GM21423 (cell line): ENCODE data around the gene TMC1.

Experiments used
- ATAC-seq: cut with Tn5 transposase; IDR thresholded peaks from one replicate; pipeline ENCODE4 v1.9.1; 2021; ENCODE audit warnings: mild to moderate bottlenecking, moderate library complexity; ENCODE audit not compliant: unreplicated experiment

Gene TMC1

DNA sequence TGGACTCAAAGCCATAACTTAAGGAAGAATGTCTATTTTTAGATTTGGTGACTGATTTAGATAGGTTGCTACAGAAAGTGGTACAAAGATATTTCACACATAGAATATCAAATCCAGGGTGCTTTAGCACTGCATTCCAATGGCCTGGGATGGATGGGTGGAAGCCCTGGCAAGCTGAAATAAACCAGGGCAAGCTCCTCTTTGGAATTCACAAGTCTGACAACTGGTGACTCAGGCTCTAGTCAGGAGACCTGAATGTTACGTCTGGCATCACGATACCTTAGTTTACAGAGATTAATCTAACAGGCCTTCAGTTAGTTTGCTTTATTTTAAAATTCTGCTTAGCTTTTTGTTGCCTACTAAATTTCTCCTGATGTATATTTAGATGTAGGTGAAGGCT is 144.0 kb downstream of the TMC1 start:
- no peak for ATAC-seq

DNA sequence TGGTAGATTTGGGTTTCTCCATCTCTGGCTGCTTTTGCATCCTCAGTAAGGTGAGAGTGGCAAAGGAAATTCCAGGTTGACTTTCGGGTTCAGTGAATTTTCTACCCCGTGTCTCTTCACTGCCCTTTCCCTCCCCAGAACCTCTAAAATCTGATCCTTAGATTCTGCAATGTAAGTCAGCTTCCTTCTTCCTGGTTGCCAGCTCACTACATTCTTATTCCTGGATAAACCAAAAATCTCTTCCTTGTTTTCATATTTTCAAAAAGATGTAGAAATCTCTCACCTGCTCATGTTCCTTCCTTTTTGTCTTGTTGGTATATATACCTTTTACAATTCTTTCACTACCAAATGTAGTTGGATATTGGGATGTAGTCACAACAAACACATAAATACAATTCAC is 145.8 kb downstream of the TMC1 start:
- no peak for ATAC-seq

- no peak for ATAC-seq
These were observed 153.6 kb downstream of the TMC1 start for GRCh38 chr9:72674961-72675360.

- no peak for ATAC-seq
These were observed 154.2 kb downstream of the TMC1 start for GRCh38 chr9:72675586-72675985.

DNA sequence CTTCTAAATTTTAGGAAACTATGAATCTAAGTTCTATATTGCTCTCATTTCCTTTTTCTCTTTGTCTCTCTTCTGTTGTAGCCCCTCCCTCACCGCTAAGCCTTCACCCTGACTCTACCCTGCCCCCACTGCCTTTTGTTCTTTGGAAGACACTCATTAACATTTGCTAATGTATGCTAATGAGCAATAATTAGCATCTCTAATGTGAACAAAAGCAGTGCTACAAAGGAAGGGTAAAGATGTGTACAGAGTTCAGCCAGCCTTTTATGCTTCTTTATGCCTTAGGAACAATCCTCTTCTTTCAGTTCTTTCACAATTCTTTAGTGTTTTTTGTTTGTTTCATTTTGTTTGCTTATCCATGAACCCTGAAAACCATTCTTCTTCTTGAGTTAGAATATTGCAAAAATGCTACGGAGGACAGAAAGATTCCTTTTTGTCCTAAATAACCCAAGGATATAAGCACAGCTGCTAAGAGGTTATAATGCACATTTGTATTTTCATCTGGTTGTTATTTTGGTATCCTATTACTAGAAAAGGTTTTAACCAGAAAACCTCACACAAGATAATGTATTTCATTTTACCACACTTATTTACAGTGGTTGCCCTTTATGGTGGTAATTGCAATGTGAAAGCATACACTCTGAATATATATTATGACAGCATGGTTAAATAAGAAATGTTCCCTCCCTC is 159.3 kb downstream of the TMC1 start:
- ATAC-seq: no peak

DNA sequence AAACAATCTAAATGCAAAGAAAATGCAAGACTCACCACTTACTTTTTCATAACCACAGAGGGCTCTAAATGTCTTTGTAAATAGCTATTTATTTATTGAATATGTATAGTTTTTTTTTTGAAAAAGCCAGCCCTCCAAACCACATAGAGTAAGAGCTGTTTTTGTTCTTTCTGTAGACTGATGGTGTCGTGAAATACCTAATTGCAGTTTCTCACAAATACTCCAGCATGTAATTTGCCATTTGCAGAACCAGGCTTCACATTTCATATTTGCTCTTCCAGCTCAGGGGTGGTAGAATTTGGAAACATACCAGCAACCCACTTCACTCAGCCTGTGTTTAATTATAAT is 159.8 kb downstream of the TMC1 start:
- no peak for ATAC-seq

DNA sequence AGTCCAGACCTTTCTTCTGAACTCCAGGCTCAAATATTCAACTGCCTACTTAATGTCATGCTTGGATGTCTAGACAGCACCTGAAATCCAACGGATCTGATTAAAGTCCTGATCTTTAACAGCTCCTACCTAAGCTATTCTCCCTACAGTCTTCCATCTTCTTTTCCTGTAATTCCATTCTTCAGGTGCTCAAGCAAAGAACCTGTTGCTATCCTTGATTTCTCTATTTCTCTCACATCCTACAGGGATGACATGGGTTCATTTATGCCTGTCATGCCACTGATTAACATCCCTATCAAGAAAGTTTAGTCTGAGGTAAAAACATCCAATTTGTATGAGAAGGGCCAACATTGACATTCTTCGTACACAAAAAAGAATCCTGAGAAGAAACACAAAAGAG is 163.2 kb downstream of the TMC1 start:
- ATAC-seq: no peak

DNA sequence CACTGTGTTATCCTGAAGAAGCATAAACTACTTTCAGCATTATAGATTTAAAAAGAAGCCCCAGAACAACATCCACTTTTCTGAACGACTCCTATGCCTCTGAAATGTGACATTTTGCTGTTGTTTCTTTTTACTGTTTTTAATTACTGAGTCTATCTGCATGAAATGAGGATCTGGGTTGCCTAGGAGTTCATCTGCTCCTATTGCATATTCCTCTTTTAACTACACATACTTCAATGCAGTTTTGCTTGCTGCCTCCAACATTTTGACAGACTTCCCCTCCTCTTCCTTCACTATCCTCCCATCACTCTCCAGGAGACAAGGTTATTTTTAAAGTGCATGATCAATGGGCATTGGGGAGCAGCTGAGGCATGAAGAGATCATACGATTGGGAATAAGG is 164.5 kb downstream of the TMC1 start:
- ATAC-seq: no peak

DNA sequence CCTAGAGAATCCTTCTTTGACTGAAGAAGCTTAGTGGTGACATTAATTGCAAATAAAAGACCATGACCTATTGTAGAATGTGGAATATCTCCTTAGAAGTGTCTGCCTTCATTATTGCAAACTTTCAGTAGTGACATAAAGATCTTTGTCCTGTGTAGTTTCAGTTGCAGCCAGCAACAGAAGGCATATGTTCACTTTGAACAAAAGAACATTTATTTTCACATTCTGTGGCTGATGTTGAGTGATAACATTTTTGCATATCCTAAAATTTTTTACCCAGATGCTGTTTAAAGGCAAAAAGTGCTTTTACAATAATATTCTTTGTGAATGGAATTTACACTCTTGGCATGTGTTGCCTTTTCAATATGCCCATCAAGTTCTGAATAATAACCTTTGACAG is 165.9 kb downstream of the TMC1 start:
- ATAC-seq: no peak

DNA sequence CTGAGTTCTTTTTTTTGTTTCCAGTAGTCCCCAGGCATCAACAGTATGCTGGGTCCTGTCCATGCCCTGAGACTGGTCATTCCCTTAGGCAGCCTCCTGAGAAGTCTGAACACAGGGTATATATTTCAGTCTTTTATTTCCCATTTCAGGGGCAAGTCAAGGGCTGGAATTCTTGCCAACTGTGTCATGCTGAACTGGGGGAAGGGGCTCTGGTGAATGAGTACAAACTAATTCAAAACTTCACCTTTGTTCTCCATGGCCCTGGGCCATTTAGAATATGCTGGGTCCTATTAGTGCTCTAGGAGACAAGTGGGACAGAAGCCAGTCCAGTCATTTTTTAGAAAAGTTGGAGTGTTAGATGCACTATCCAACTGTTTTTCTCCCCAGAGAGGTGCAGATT is 170.3 kb downstream of the TMC1 start:
- no peak for ATAC-seq

DNA sequence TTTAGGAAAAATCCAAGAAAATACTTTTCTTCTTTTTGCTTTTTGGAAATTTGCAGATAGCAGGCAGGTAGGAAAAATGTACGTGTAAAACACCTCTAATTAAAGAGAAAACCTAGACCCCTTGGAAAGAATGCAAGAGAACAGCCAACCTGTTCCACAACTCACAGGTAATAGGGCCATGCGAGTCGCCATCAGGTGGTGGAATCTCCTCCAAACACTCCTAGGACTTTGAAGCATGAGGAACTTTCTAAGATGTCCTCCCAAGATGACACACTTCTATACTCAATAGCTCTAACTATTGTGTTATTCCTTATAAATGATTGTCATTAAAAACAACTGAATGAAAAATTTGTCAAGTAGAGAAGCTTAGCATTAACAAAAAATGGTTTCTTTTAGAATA is 174.0 kb downstream of the TMC1 start:
- no peak for ATAC-seq

- no peak for ATAC-seq
These were observed 175.1 kb downstream of the TMC1 start for GRCh38 chr9:72696511-72696910.

GRCh38 chr9:72701510-72701909 is 180.1 kb downstream of the TMC1 start:
- ATAC-seq: no peak

- ATAC-seq: no peak
These were observed 182.2 kb downstream of the TMC1 start for GRCh38 chr9:72703574-72703973.

- ATAC-seq: no peak
These were observed 183.4 kb downstream of the TMC1 start for GRCh38 chr9:72704688-72705375.

GRCh38 chr9:72718503-72718902 is 197.1 kb downstream of the TMC1 start:
- no peak for ATAC-seq

DNA sequence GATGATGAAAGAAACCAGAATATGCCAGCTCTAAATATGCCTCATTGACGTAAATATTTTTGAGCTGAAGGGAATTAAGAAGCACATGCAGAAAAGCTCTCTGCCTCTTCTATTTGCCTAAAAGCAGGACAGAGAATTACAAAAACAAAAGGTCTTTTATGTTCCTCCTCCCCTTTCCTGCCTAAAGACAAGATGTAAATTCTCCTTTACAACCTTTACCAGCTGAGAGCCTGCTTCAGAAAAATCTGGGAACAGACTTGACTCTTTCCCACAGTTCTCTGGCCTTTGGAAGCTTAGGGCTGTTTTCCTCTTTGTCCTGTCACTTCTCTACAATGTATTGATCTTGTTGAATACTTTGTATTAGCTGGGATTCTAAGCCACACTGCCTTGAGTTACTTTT is 199.7 kb downstream of the TMC1 start:
- ATAC-seq: no peak

- no peak for ATAC-seq
These were observed 205.5 kb downstream of the TMC1 start for GRCh38 chr9:72726947-72727346.

DNA sequence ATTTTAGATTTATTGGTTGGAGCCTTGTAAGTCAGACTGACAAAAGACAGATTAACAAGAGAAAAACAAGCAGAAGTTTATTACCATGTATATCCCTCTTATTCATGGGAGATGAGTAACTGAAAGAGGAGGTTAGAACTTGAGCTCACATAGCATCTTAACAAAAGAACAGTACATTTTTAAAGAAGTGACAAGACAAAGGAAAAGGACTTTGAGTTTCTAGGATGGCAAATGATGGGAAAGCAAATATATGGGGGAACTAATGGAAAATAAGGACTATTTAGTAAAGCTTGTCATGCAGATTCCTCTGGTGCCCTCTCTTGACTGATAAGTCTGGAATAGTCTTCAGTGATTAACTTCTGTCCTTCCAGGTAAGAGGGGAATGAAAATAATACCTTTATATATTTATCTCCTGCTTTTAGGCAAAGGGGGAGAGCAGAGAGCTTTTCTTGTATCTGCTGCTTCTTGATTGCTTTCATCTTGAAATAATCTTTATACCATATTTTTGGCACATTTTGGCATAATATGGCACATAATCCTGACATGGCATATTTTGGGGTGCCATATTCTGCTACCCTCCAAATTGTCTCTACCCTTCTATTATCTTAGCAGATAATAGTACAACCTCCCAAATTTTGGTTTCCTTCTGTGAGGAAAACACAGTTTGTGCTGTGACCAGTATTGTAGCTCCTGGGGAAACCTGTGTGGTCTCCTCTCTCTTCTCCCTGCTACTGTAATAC is 206.8 kb downstream of the TMC1 start:
- no peak for ATAC-seq

DNA sequence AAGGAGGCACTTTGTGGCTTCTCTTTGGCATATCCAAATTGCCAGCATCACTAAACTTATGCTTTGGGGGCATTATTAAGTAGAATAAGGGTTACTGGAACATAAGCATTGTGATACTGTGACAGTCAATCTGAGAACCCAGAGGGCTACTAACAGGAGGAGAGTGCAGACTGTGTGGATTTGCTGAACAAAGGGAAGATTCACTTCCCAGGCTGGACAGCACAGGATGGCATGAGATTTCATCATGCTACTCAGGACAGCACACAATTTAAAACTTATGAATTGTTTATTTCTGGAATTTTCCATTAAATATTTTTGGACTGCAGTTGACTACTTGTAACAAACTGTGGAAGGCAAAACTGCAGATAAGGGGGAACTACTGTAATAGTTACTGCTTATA is 212.5 kb downstream of the TMC1 start:
- no peak for ATAC-seq

GRCh38 chr9:72734631-72735030 is 213.2 kb downstream of the TMC1 start:
- ATAC-seq: no peak

DNA sequence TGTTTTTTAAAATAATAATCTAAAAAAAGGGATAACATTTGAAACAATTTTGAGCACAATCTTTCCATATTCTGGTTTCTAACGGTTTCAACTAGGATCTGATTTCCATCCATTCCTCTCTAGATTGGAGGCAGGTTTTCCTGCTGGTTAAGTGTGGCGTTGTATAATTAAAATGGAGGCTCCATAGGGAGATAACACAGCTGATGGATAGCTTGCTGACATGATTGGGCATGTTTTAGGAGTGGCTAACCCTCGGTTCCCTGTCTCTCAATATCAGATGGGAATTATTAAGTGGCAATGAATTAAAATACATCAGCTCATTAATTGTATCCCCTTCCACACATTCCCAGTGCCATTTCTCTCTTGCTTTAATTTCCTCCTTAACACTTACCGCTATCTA is 222.4 kb downstream of the TMC1 start:
- no peak for ATAC-seq
